ENCODE results near the gene CERK.

CERK gene

GRCh38 chr22:46732513-46732912 is 5.5 kb downstream of the CERK start:
- H3K9ac ChIP-seq (ENCODE audit: insufficient read length), result no peak overlapping the region
- no peaks in the 10 kb centered on the region for H3K9me3 ChIP-seq (ENCODE audit: low read depth, low read length)
- TF ChIP-seq EZH2 (IDR thresholded peaks at IDR 0.05) (no peak), FOXP2 (optimal IDR thresholded peaks at IDR 0.05; ENCODE audit: control extremely low read depth, extremely low read length, insufficient read depth) (no peak), POLR2AphosphoS5 (IDR thresholded peaks at IDR 0.05; ENCODE audit: borderline replicate concordance, low read depth, low read length) (no peak)

GRCh38 chr22:46732041-46732379 is 6.0 kb downstream of the CERK start:
- DNase-seq (ENCODE audit: low read depth, low spot score), result no peak

More at GRCh38 chr22:46732513-46732912, 5.5 kb downstream of the CERK start:
- no peak overlapping the region for H3K27ac ChIP-seq
- no peak overlapping the region for H3K4me3 ChIP-seq
- peaks cover 3% of the 10 kb centered on the region; the same call in 1 of the 2 replicates for H3K36me3 ChIP-seq (ENCODE audit: insufficient read depth, low read length)
- DNase-seq (ENCODE audit: low read depth, low spot score), result no peak

GRCh38 chr22:46731246-46732040 is 6.6 kb downstream of the CERK start:
- DNase-seq (ENCODE audit: low read depth, low spot score), result no peak
- H3K9ac ChIP-seq (ENCODE audit: insufficient read length), result no peak overlapping the region
- no peak for TF ChIP-seq POLR2AphosphoS5 (IDR thresholded peaks at IDR 0.05; ENCODE audit: borderline replicate concordance, low read depth, low read length)
- TF ChIP-seq FOXP2 (optimal IDR thresholded peaks at IDR 0.05; ENCODE audit: control extremely low read depth, extremely low read length, insufficient read depth), result no peak
- TF ChIP-seq EZH2 (IDR thresholded peaks at IDR 0.05), result no peak

More at GRCh38 chr22:46732041-46732379, 6.0 kb downstream of the CERK start:
- TF ChIP-seq FOXP2 (optimal IDR thresholded peaks at IDR 0.05; ENCODE audit: control extremely low read depth, extremely low read length, insufficient read depth), result no peak
- no peak for TF ChIP-seq POLR2AphosphoS5 (IDR thresholded peaks at IDR 0.05; ENCODE audit: borderline replicate concordance, low read depth, low read length)
- no peak for TF ChIP-seq EZH2 (IDR thresholded peaks at IDR 0.05)
- H3K36me3 ChIP-seq (ENCODE audit: insufficient read depth, low read length), result peaks cover 3% of the 10 kb centered on the region; the same call in 1 of the 2 replicates
- no peak overlapping the region for H3K27ac ChIP-seq
- H3K9me3 ChIP-seq (ENCODE audit: low read depth, low read length), result no peaks in the 10 kb centered on the region
- H3K4me3 ChIP-seq, result no peak overlapping the region
- no peak overlapping the region for H3K9ac ChIP-seq (ENCODE audit: insufficient read length)

GRCh38 chr22:46730568-46731245 is 7.3 kb downstream of the CERK start:
- Histone ChIP-seq H3K9me3 (ENCODE audit: low read depth, low read length) (no peaks in the 10 kb centered on the region), H3K36me3 (ENCODE audit: insufficient read depth, low read length) (peaks cover 3% of the 10 kb centered on the region; the same call in 1 of the 2 replicates), H3K27ac (no peak overlapping the region), H3K4me3 (no peak overlapping the region), H3K9ac (ENCODE audit: insufficient read length) (no peak overlapping the region)
- DNase-seq (ENCODE audit: low read depth, low spot score), result no peak
- TF ChIP-seq POLR2AphosphoS5 (IDR thresholded peaks at IDR 0.05; ENCODE audit: borderline replicate concordance, low read depth, low read length) (no peak), EZH2 (IDR thresholded peaks at IDR 0.05) (no peak), FOXP2 (optimal IDR thresholded peaks at IDR 0.05; ENCODE audit: control extremely low read depth, extremely low read length, insufficient read depth) (no peak)

More at GRCh38 chr22:46731246-46732040, 6.6 kb downstream of the CERK start:
- Histone ChIP-seq H3K4me3 (no peak overlapping the region), H3K9me3 (ENCODE audit: low read depth, low read length) (no peaks in the 10 kb centered on the region), H3K27ac (no peak overlapping the region), H3K36me3 (ENCODE audit: insufficient read depth, low read length) (peaks cover 3% of the 10 kb centered on the region; the same call in 1 of the 2 replicates)

- H3K36me3 ChIP-seq (ENCODE audit: insufficient read depth, low read length), result peaks cover 3% of the 10 kb centered on the region; the same call in 1 of the 2 replicates
- DNase-seq (ENCODE audit: low read depth, low spot score), result no peak
- no peak for TF ChIP-seq FOXP2 (optimal IDR thresholded peaks at IDR 0.05; ENCODE audit: control extremely low read depth, extremely low read length, insufficient read depth)
- TF ChIP-seq POLR2AphosphoS5 (IDR thresholded peaks at IDR 0.05; ENCODE audit: borderline replicate concordance, low read depth, low read length), result no peak
- no peak for TF ChIP-seq EZH2 (IDR thresholded peaks at IDR 0.05)
- H3K9me3 ChIP-seq (ENCODE audit: low read depth, low read length), result no peaks in the 10 kb centered on the region
- no peak overlapping the region for H3K9ac ChIP-seq (ENCODE audit: insufficient read length)
- H3K4me3 ChIP-seq, result no peak overlapping the region
- no peak overlapping the region for H3K27ac ChIP-seq
These were observed 9.6 kb downstream of the CERK start for GRCh38 chr22:46728470-46728869.

GRCh38 chr22:46727813-46728364 is 10.2 kb downstream of the CERK start:
- TF ChIP-seq EZH2 (IDR thresholded peaks at IDR 0.05) (no peak), POLR2AphosphoS5 (IDR thresholded peaks at IDR 0.05; ENCODE audit: borderline replicate concordance, low read depth, low read length) (no peak), FOXP2 (optimal IDR thresholded peaks at IDR 0.05; ENCODE audit: control extremely low read depth, extremely low read length, insufficient read depth) (no peak)
- Histone ChIP-seq H3K36me3 (ENCODE audit: insufficient read depth, low read length) (peaks cover 3% of the 10 kb centered on the region; the same call in 1 of the 2 replicates), H3K9ac (ENCODE audit: insufficient read length) (no peak overlapping the region), H3K27ac (no peak overlapping the region), H3K9me3 (ENCODE audit: low read depth, low read length) (no peaks in the 10 kb centered on the region), H3K4me3 (no peak overlapping the region)
- DNase-seq (ENCODE audit: low read depth, low spot score), result no peak

- TF ChIP-seq POLR2AphosphoS5 (IDR thresholded peaks at IDR 0.05; ENCODE audit: borderline replicate concordance, low read depth, low read length) (no peak), FOXP2 (optimal IDR thresholded peaks at IDR 0.05; ENCODE audit: control extremely low read depth, extremely low read length, insufficient read depth) (no peak), EZH2 (IDR thresholded peaks at IDR 0.05) (no peak)
- no peak for DNase-seq (ENCODE audit: low read depth, low spot score)
- Histone ChIP-seq H3K27ac (no peak overlapping the region), H3K36me3 (ENCODE audit: insufficient read depth, low read length) (peaks cover 1% of the 10 kb centered on the region; the same call in 1 of the 2 replicates), H3K9ac (ENCODE audit: insufficient read length) (no peak overlapping the region), H3K4me3 (no peak overlapping the region), H3K9me3 (ENCODE audit: low read depth, low read length) (no peaks in the 10 kb centered on the region)
These were observed 11.1 kb downstream of the CERK start for GRCh38 chr22:46726986-46727317.

All from SK-N-MC (cell line).